HPDE6-E6E7 (cell line): ENCODE data around the gene TEX48.

Source experiments
- DNase-seq: peaks from one replicate; pipeline ENCODE4 v3.0.0; 2011; ENCODE audit warnings: missing footprints; ENCODE audit errors: extremely low spot score

TEX48 gene

DNA sequence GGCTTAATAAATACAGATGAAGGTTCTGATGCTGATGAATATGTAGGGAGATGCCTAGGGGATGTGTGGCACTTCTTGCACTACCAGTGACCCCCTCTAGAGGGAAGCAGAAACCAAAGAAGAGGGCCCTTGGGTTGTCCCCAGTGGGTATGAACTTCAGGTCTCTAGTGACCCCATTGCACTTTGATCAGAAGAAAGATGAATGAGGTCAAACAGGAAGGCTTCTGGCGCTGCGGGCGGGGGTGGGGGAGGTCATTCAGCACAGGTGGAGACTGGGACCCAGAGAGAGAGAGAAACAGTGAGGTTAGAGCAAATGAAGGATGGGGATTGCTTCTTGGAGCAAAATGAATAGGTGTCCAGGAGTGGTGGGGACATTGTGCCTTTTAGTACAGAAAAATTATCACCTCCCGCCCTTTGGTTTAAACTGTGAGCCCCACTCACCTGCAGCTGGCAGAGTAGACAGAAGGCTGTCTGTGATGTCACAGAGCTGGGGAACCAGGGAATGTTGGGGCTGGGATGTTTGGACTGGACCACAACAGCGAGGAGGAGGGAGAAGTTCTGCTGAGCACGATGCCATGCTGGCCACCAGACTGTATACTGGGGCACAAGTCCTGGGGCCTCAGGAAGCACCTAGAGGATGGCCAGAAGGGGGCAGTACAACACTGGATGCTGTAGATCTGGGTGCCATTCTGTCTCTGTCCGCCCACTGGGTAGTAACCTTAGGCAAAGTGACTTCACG, at the start of gene TEX48:
Gene TEX48 (minus strand): TSS at position 599 of the 739 bp plus-strand sequence. CDS start 10,469 bp downstream, outside the sequence.
- peak; percentile 63 for DNase-seq

- DNase-seq, result no peak
These were observed 49.7 kb upstream of the TEX48 start for GRCh38 chr9:114731701-114732100.

DNA sequence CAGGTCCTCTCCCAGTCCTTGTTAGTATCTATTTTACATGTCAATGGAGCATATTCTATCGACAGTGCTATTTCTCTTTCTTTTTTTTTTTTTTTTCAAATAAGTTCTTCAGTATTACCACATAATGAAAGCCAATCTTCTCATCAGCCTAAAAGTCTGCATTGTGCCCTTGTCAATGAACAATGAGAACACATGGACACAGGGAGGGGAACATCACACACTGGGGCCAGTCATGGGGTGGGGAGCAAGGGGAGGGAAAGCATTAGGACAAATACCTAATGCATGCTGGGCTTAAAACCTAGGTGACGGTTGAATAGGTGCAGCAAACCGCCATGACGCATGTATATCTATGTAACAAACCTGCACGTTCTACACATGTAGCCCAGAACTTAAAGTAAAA, 47.7 kb upstream of the TEX48 start:
- no peak for DNase-seq

DNA sequence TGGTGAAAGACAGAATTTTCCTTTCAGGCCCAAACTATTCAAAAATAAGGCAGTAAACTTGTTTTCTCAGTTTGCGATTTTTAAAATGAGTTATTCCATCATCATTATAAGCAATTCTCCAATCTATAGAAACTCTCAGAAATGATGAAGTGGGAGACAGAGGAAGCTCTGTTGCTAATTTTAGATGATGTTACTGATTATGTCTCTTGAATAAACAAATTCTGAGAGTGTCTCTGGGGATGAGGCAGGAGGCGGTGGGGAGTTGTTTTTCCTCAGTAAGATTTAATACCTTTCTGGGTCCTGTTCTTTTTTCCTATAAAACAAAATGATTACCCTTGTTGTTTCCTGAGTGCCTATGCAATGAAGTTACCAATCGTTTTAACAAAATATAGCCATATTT, 43.9 kb upstream of the TEX48 start:
- no peak for DNase-seq

- no peak for DNase-seq
These were observed 42.8 kb upstream of the TEX48 start for GRCh38 chr9:114724744-114725143.

GRCh38 chr9:114723931-114724330, 41.9 kb upstream of the TEX48 start:
- DNase-seq, result no peak

- DNase-seq, result no peak
These were observed 41.1 kb upstream of the TEX48 start for GRCh38 chr9:114722937-114723620.

- no peak for DNase-seq
These were observed 40.2 kb upstream of the TEX48 start for GRCh38 chr9:114722081-114722621.

DNA sequence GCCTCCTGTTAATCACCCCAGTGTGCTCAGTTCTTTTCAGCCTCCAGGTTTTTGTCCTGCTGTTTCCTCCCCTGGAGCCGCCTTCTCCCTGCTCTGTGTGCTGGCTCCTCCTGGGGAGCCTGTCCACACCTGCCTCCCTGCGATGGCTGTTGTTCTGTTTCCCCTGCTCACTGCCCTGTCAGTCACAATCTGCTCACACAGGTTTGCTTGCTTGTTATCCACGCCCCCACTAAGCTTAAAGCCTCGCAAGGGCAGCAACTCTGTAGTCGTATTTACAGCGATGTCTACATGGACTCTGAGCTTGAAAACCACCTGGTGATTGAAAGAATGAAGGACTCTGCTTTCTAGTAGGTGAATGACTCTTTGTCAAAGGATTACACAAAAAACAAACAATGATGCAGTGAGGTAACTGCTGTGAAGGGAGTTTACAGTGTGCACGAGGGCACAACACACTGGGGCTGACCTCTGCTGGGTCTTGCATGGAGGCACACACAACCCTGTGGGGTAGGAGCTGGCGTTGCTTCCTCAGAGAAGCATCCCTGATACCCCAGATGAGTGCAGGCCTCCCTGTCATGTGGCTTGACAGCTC, 39.6 kb upstream of the TEX48 start:
- DNase-seq, result peak; percentile 89

- no peak for DNase-seq
These were observed 38.2 kb upstream of the TEX48 start for GRCh38 chr9:114720086-114720676.

DNA sequence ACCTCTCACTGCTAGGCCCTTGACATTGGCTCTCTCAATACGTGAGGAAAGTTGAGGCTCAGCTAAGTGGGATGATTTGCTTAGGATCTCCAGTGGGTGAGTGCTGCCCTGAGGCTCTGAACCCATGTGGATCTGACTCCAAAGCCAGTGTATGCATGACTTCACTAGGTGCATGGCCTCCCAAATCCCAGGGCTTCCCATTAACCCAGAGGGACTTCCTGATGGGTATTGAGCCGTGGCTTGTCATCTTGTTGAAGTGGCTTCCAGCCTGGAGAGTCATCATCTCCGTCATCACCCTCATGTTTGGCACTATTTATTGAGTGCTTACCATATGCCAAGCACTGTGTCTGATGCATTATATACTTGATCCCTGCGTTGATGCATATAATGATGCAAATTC, 37.3 kb upstream of the TEX48 start:
- DNase-seq, result no peak

DNA sequence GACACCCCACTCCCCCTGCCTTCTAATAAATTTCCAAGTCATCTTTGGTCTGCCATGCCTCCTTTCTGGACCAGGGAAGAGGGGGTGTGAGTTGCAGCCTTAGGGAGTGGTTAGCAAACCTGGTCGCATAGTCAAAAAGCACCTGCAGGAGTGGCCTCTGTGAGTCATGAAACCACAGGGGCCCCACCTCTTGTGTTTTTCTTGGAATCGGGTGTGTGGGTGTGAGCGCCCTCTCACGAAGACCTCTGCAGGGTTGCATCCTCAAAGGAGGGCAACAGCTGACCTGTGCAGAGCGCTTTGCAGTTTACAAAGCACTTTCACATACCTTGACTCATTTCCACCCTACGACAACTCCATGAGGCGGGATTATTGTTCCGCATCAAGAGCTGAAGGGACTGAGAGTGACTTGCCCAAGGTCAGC, 36.8 kb upstream of the TEX48 start:
- peak; percentile 73 for DNase-seq

DNA sequence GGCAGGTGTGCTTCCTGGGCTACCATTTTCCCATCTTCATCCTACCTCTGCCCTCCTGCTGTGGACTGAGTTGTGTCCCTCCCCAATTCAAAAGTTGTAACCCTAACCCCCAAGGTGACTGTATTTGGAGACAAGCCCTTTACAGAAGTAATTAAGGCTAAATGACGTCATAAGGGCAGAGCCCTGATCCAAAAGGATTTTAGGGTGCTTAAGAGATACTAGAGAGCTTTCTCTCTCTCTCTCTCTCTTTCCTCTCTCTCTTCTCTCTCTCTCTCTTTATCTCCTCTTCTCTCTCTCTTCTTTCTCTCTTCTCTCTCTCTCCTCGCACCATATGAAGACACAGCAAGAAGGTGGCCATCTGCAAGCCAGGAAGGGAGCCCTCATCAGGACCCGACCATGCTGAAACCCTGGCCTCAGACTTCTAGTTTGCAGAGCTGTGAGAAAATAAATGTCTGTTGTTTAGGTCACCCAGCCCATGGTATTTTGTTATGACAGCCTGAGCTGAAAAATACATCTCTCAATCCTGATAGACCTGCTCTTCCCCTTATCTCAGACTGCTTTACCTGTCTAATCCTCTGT, 36.0 kb upstream of the TEX48 start:
- no peak for DNase-seq

DNA sequence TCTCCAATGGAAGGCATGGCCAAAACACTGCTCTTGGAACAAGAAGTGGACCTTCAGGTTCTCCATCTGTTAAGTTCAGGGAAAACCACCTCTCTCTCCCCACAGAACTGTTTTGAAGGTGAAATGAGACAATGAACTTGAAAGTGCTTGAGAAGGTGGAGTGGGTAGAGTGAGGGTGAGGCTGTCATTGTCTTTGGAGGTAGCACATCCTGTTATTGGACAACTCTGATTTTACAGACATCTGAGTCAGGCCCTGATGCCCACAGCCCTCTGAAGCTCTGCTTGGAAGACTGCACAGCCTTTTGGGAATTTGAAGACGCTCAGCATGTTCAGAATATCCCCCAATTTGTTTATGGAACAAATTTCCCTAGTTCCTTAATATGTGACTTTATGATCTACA, 27.6 kb upstream of the TEX48 start:
- no peak for DNase-seq

GRCh38 chr9:114706711-114707110, 24.7 kb upstream of the TEX48 start:
- DNase-seq, result no peak

DNA sequence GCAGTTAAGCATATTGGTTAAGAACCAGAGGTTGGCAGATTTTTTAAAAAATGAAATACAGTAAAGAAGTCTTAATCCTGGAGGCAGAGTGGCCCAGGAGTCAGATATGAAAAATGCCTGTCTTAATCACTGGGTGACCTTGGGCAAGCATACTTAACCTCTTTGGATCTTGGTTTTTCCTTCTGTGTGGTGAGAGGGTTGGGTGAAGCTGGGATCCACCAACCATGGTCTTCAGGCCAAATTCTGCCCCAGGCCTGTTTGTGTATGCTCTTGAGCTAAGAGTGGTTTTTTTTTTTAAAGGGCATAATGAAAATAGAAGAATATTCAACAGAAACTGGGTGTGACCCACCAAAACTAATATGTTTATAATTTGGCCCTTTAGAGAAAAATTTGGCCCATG, 20.0 kb upstream of the TEX48 start:
- DNase-seq, result no peak

- DNase-seq, result no peak
These were observed 16.0 kb upstream of the TEX48 start for GRCh38 chr9:114697951-114698351.

DNA sequence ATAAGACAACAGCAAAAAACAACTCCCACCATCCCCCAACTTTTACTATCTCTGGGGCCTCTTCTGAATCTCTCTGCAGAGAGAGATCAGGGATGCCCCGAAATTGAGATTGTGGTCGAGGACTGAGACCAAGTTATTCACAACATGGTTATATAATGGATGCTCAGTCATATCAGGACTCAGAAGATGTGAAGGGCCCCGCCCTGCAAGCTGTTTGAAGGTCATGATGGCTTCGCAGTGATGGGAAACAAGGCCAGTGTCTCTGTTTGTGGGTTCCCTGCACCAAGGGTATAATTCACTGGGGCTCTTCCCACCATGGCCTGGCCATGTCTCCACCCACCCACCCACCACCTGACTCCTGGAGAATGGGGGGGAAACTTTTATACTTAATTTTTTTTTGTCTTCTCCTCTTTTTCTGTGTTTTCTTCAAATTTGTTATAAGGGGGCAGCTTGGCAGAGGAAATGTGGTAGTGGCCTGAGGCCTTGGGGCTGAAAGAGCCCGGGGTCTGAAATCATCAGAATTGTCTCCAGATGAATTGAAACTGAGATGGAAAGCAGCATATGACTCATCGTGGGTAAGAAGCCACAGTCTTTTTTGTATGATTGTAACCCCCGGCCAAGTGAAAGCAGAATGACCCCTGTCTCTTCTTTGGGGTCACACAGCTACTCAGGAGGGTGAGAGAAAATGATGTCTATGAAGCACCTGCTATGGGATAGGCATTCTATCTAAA, 15.0 kb upstream of the TEX48 start:
- no peak for DNase-seq

- no peak for DNase-seq
These were observed 14.0 kb upstream of the TEX48 start for GRCh38 chr9:114695948-114696347.

DNA sequence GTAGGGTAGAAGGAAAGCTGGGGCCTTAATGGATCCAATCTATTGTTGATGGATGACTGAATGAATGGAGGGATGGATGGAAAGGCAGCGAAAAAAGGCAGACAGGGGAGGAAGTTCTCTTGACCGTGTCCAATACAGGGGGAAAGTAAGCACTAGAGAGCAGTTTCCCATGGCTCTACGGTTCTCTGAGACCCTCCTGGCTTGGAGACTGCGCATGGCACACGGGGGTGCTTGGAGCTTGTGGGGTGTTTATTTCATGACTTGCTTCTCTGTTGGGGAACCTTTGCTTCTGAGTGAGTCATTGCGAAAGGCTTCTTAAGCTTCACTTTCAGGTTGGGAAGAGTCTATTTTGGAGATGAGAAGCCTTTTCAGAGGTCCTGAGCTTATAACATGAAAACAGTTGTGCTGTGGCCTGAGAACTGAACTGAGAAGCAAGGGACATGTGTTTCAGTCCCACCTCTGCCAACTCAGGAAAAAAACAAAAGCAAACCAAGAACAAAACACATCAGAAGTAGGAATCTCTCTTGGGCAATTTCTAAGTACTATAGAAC, 12.8 kb upstream of the TEX48 start:
- no peak for DNase-seq

DNA sequence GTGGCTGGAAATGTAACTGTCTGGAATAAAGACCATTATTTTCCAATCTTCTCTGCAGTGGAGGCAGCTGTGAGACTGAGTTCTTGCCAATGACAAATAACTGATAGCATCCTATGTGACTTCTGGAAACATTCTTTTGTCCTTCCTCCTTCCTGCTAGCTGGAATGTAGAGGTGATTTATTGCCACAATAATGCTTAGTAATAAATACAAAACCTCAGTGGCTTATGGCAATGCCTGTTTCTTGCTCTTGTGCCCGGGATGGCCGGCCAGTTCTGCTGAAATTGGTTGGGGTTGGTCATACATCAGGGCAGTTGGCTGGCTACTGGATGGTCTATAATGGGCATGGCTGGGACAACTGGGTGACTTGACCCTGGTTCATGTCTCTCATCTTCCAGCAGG, 12.2 kb upstream of the TEX48 start:
- DNase-seq, result no peak
